Activated naive CD4-positive, alpha-beta T cell treated with anti-CD3 and anti-CD28 coated beads for 36 hours (primary cell): ENCODE results near the gene REV3L. TPM values are rescaled to one million over a fixed set of nuclear protein-coding genes. Genes with fewer than 3 reads are reported as not detected.
"Not testable (repeated sequence)": the region's sequence is repeated elsewhere in the genome, so short reads cannot be mapped to it uniquely, and the experiment has no call there.

Experiments used
- CTCF ChIA-PET: fragments of 350-600 bp; sonication (Branson Sonifier 250); formaldehyde crosslinking; loops from one replicate; lab custom pipeline; 2021; ENCODE audit warnings: antibody characterized with exemption; lab: Charles Lee
- DNase-seq: peaks from one replicate; pipeline ENCODE4 v3.0.0-alpha.2; 2020
- H3K27ac Mint-ChIP-seq: one replicate; pipeline ENCODE4 v1.8.0; 2021; ENCODE audit warnings: mild to moderate bottlenecking, mixed read lengths
- H3K27me3 Mint-ChIP-seq: one replicate; pipeline ENCODE4 v1.8.0; 2021; ENCODE audit warnings: low read depth, mixed read lengths
- H3K36me3 Mint-ChIP-seq: one replicate; pipeline ENCODE4 v1.8.0; 2021; ENCODE audit warnings: low read depth, mixed read lengths
- H3K4me1 Mint-ChIP-seq: one replicate; pipeline ENCODE4 v1.8.0; 2021; ENCODE audit warnings: low read depth, mixed read lengths
- H3K4me3 Mint-ChIP-seq: one replicate; pipeline ENCODE4 v1.8.0; 2021; ENCODE audit warnings: mild to moderate bottlenecking, moderate library complexity, mixed read lengths
- H3K9me3 Mint-ChIP-seq: one replicate; pipeline ENCODE4 v1.8.0; 2021; ENCODE audit warnings: mixed read lengths
- intact Hi-C: fragments of 100-400 bp; cut with micrococcal nuclease; formaldehyde crosslinking; loops from one replicate; pipeline ENCODE4 v1.15.1; 2023
- total RNA-seq, 2 experiments: library from RNA; stranded (reverse); gene quantifications; one replicate each; pipeline ENCODE4 v1.2.3, GENCODE V29; 2021

The REV3L gene
- total RNA-seq, 2 experiments from 2014 or later: 11.9 to 16.0 TPM

DNA sequence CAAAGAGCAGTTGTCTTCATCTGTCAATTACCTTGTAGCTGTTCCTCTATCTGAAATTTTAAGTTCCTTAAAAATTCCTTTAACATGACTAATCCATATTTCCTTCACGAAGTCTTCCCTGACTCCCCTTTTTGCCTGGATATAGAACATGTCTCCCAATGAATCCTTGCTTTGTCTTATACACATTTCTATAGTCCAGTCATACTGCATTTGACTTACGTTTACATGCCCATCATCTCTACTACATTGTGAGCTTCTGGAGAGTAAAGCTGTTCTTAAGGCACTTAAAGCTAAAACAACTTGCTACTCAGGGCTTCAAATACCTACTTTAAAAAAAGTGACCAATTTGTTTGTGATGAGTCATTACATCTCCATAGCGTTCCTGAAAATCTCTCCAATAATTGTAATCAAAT is 4.9 kb downstream of the REV3L start:
- Mint-ChIP-seq H3K4me3 (no peak overlapping the region), H3K27me3 (no peaks in the 10 kb centered on the region), H3K4me1 (peaks cover 34% of the 10 kb centered on the region), H3K36me3 (peaks cover 3% of the 10 kb centered on the region), H3K27ac (no peak overlapping the region), H3K9me3 (no peaks in the 10 kb centered on the region)
- intact Hi-C loops: loop anchor here (1.0 kb wide), 2 partner anchors 117 to 219 kb away; a partner anchor contains a TSS
- no peak for DNase-seq
- CTCF ChIA-PET: interaction anchor here (0.6 to 1.9 kb wide), 25 partner anchors 9 to 566 kb away, joined by 3 to 37 read pairs (median 4); a partner anchor contains a TSS

DNA sequence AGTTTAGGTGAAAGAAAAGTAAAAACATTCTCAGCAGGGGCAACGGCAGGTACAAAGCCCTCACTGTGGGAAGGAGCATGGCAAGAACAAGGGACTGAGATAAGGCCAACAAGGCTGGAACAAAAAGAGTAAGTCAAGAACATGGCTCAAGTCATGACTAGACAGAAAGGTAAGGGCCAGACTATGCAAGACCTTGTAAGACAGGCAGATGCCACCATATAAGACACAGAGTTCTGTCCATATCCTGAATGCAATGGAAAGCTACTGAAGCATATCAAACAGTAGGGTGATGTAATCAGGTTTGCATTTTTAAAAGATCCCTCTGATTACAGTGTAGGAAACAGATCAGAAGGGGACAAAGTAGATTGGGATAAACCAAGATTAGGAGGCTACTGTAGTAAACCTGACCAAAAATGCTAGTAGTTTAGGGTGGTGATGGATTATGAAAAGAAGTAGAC is 5.5 kb downstream of the REV3L start:
- H3K9me3 Mint-ChIP-seq: no peaks in the 10 kb centered on the region
- H3K4me1 Mint-ChIP-seq: peaks cover 39% of the 10 kb centered on the region
- H3K4me3 Mint-ChIP-seq: no peak overlapping the region
- intact Hi-C loops: no loop called here
- H3K27ac Mint-ChIP-seq: no peak overlapping the region
- H3K36me3 Mint-ChIP-seq: peaks cover 3% of the 10 kb centered on the region
- CTCF ChIA-PET: interaction anchor here (0.7 to 1.9 kb wide), 8 partner anchors 111 to 566 kb away, joined by 3 to 37 read pairs (median 4); a partner anchor contains a TSS
- H3K27me3 Mint-ChIP-seq: no peaks in the 10 kb centered on the region
- no peak for DNase-seq

DNA sequence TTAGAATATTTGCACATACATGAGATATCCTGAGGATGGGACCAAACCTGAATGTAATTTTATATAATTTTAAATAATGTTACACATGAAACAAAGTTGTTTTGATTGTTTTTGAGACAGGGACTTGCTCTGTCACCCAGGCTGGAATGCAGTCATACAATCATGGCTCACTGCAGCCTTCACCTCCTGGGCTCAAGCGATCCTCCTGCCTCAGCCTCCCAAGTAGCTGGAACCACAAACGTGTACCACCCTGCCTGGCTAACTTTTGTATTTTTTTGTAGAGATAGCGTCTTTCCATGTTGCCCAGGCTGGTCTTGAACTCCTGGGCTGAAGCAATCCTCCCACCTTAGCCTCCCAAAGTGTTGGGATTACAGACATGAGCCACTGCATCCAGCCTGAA is 7.0 kb downstream of the REV3L start:
- CTCF ChIA-PET, DNase-seq, H3K27me3 Mint-ChIP-seq, H3K9me3 Mint-ChIP-seq, H3K36me3 Mint-ChIP-seq, H3K27ac Mint-ChIP-seq, H3K4me3 Mint-ChIP-seq, intact Hi-C loops: not testable (repeated sequence)
- peaks cover 42% of the 10 kb centered on the region for H3K4me1 Mint-ChIP-seq

DNA sequence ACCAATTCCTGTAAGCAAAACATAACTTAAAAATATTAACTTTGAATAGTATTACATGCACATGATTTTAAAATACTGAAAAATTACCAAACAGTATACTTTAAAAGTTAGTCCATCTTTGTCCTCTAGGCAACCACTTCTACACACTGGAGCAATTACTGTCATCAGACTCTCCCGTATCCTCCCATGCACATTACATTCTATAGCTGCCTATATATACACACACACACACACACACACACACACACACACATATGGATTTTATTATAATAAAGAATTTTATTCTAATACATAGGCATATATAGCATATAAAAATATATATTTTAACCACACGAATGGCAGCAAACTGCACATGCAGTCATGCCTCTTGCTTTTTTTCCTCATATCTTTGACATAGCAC is 8.2 kb downstream of the REV3L start:
- Mint-ChIP-seq H3K4me3 (no peak overlapping the region), H3K27ac (no peak overlapping the region), H3K36me3 (no peaks in the 10 kb centered on the region), H3K4me1 (peaks cover 40% of the 10 kb centered on the region), H3K9me3 (no peaks in the 10 kb centered on the region), H3K27me3 (no peaks in the 10 kb centered on the region)
- CTCF ChIA-PET: no interaction called here
- no peak for DNase-seq
- intact Hi-C loops: no loop called here

DNA sequence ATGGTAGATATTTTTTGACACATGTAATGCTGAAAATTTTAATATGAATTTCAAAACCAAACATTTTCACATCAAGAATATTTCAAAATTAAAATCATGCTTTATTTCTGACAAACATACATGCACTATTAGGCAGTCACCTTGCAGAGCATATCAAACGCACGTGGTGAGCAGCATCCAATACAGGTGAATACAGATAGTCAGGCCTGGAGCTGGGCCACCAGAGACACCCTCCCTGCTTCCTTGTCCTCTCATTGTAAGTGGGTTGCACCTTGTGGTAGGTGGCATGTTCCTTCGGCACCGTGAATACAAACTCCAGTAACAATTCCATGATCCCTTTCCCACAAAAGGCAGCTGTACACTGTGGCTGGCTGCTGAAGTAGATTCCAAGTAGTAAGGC is 8.9 kb downstream of the REV3L start:
- Mint-ChIP-seq H3K27me3 (no peaks in the 10 kb centered on the region), H3K27ac (no peak overlapping the region), H3K4me1 (peaks cover 37% of the 10 kb centered on the region), H3K9me3 (no peaks in the 10 kb centered on the region), H3K4me3 (no peak overlapping the region), H3K36me3 (peaks cover under 1% of the 10 kb centered on the region)
- intact Hi-C loops: no loop called here
- CTCF ChIA-PET: no interaction called here
- no peak for DNase-seq

DNA sequence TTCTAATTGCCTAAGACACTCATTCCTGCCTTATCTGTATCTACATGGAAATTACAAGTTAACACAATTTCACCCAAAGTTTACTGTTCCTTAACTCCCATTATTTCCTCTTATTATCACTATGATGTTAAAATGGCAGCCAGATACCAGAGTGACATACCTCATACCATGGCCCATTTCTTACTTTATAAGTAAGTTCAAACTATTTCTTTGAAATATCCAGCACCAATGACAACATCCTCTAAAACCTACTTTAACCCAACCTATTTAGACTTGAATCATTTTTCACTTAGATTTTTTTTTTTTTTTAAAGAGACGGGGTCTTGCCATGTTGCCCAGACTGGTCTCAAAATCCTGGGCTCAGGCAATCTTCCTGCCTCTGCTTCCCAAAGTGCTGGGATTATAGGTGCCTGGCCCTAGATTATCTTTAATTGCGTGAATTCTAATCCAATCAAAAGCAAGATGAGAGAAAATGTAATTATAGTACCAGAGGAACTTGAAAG is 10.0 kb downstream of the REV3L start:
- CTCF ChIA-PET: interaction anchor here (0.6 kb wide), 1 partner anchor 188 kb away, joined by 8 read pairs; no protein-coding TSS in a partner anchor
- no peak overlapping the region for H3K27ac Mint-ChIP-seq
- no peaks in the 10 kb centered on the region for H3K27me3 Mint-ChIP-seq
- intact Hi-C loops: loop anchor here (2.0 kb wide), 2 partner anchors 46 to 134 kb away; no protein-coding TSS in a partner anchor
- H3K4me1 Mint-ChIP-seq: peaks cover 36% of the 10 kb centered on the region
- no peak overlapping the region for H3K4me3 Mint-ChIP-seq
- H3K9me3 Mint-ChIP-seq: no peaks in the 10 kb centered on the region
- DNase-seq: no peak
- peaks cover 3% of the 10 kb centered on the region for H3K36me3 Mint-ChIP-seq

DNA sequence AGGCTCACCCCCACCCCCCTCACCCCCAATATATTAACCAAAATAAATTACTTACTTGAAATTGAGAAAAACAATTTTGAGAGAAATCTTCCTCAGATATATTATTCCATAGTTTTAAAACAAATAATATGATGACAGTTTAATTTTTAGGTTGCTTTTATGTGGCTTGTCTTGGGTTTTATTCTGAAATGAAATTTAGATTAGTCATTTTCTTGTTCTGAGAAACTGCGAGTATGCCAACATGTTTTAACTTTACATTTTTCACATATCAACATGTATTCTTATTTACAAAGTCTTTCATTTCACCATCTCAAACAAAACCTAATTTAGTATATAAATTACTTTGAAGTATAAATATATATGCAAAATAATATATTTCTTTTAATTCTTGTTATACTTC is 11.1 kb downstream of the REV3L start:
- Mint-ChIP-seq H3K9me3 (no peaks in the 10 kb centered on the region), H3K4me1 (peaks cover 30% of the 10 kb centered on the region), H3K36me3 (peaks cover 3% of the 10 kb centered on the region), H3K27ac (no peak overlapping the region), H3K4me3 (no peak overlapping the region), H3K27me3 (no peaks in the 10 kb centered on the region)
- DNase-seq: no peak
- intact Hi-C loops: loop anchor here (2.0 kb wide), 2 partner anchors 45 to 133 kb away; no protein-coding TSS in a partner anchor
- CTCF ChIA-PET: no interaction called here

DNA sequence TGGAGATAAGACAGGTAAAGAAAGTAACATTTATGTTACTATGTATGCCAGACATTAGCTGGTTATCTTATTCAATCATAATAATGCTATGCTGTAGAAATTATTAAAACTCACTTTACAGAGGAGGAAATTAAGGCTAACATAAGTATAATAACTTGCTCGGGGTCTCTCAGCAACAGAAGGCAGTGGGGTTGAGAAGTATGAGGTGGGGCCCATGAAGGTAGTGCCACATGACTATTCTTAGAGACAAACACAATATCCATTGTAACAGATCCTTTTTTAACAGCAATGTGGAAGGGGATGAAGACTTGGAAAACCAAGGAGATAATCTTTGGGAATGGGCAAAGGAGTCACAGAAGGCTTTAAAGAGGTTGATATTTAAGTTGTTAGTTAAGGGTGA is 11.5 kb downstream of the REV3L start:
- intact Hi-C loops: no loop called here
- peaks cover 29% of the 10 kb centered on the region for H3K4me1 Mint-ChIP-seq
- H3K27me3 Mint-ChIP-seq: no peaks in the 10 kb centered on the region
- H3K27ac Mint-ChIP-seq: no peak overlapping the region
- H3K36me3 Mint-ChIP-seq: peaks cover 3% of the 10 kb centered on the region
- no peak for DNase-seq
- no peaks in the 10 kb centered on the region for H3K9me3 Mint-ChIP-seq
- H3K4me3 Mint-ChIP-seq: no peak overlapping the region
- CTCF ChIA-PET: interaction anchor here (0.9 to 1.0 kb wide), 2 partner anchors 10 to 212 kb away, joined by 3 to 6 read pairs; a partner anchor contains a TSS

DNA sequence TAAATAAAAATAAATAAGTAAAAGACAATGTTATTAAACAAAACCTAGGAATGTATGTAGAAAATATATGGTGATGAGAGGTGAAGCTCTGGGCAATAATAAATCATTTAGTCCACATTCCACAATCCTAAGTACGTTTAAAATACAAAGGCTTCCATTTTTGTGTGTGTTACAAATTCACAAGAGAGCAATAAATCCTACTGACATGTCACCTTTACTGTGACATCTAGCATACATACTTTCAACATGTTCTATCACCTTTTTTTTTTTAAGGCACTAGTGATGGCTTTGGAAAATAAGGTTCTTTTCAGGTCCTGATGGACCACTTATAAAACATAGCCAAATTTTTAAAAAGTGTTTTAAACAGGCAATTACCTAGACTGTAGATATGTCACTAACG is 12.0 kb downstream of the REV3L start:
- Mint-ChIP-seq H3K4me3 (no peak overlapping the region), H3K27ac (no peak overlapping the region)
- CTCF ChIA-PET: interaction anchor here (0.9 to 1.0 kb wide), 2 partner anchors 10 to 212 kb away, joined by 3 to 6 read pairs; a partner anchor contains a TSS

DNA sequence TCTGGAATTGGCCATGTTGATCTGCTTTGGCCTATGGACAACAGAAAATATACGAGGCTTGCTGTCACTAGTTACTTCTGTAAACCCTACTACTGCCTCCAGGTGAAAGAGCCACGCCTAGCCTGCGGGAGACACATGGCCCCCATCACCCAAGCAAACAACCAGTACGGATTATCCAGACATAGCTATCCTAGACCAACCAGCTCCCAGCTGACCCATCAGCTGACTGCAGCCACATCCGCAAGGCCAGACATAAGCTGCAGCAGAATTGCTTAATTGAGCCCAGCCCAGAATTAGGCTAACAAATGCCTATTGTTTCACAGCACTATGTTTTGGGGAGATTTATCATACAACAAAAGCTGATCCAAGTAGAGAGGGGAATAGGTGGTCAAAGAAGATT is 13.5 kb downstream of the REV3L start:
- Mint-ChIP-seq H3K4me1 (peaks cover 27% of the 10 kb centered on the region), H3K9me3 (no peaks in the 10 kb centered on the region), H3K27me3 (no peaks in the 10 kb centered on the region), H3K36me3 (peaks cover 3% of the 10 kb centered on the region), H3K27ac (no peak overlapping the region), H3K4me3 (no peak overlapping the region)
- intact Hi-C loops: no loop called here
- DNase-seq: no peak
- CTCF ChIA-PET: no interaction called here

More for the DNA sequence above, 12.0 kb downstream of the REV3L start:
- Mint-ChIP-seq H3K4me1 (peaks cover 29% of the 10 kb centered on the region), H3K9me3 (no peaks in the 10 kb centered on the region), H3K27me3 (no peaks in the 10 kb centered on the region), H3K36me3 (peaks cover 3% of the 10 kb centered on the region)
- no peak for DNase-seq
- intact Hi-C loops: no loop called here

DNA sequence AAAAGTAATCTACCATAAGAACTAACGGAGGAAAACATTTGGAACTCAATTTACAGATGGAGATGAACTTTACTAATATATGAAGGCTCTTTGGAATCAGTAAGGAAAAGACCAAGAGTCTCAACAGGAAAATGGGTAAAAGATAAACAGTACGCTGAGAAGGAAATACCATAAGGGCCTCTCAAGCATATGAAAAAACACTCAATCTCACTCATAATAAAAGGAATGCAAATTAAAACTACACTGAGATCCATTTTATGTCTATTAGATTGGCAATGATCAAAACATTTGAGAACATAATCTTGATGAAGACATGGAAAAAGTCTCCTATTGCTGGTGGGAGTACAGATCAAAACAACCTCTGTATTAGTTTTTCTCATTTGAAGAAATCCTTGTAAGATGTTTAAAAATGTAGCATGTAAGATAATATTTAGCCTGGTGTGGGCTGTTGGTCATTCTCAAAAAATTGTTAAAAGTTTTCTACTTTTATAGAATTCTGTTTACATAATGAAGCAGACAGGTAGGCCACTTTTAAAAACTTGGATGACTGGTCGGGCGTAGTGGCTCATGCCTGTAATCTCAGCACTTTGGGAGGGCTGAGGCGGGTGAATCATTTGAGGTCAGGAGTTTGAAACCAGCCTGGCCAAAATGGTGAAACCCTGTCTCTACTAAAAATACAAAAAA is 14.5 kb downstream of the REV3L start:
- H3K27me3 Mint-ChIP-seq: no peaks in the 10 kb centered on the region
- H3K36me3 Mint-ChIP-seq: peaks cover 3% of the 10 kb centered on the region
- intact Hi-C loops: no loop called here
- DNase-seq: no peak
- H3K9me3 Mint-ChIP-seq: no peaks in the 10 kb centered on the region
- H3K27ac Mint-ChIP-seq: no peak overlapping the region
- CTCF ChIA-PET: no interaction called here
- peaks cover 27% of the 10 kb centered on the region for H3K4me1 Mint-ChIP-seq
- no peak overlapping the region for H3K4me3 Mint-ChIP-seq

DNA sequence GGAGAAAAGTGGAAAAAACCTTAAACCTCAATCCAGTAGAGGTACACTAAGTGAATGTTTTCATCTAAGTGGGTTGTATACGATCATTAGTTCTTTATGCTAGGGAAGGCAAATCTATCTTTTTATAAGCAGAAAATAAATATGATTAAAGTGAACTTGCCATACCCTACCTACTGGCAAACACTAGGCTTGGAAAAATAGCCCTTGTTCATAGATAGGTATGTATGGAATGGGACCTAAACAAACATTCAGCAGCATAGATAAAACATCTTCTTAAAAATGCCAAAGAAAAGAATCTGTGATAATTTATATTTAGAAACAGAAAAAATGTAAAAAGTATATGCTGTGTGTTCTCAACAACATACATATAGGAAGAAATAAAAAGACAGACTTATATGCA is 18.8 kb downstream of the REV3L start:
- intact Hi-C loops: no loop called here
- CTCF ChIA-PET: interaction anchor here (0.7 kb wide), 1 partner anchor 182 kb away, joined by 4 read pairs; no protein-coding TSS in a partner anchor
- H3K4me1 Mint-ChIP-seq: peaks cover 25% of the 10 kb centered on the region

More for the DNA sequence above, 18.8 kb downstream of the REV3L start:
- Mint-ChIP-seq H3K9me3 (peaks cover 10% of the 10 kb centered on the region), H3K27ac (no peak overlapping the region), H3K36me3 (peaks cover 15% of the 10 kb centered on the region), H3K27me3 (no peaks in the 10 kb centered on the region), H3K4me3 (no peak overlapping the region)
- no peak for DNase-seq
